ENCODE results near the gene PCDH8. TPM values are rescaled to one million over a fixed set of nuclear protein-coding genes. Genes with fewer than 3 reads are reported as not detected.

The PCDH8 gene
- total and polyA plus RNA-seq, 2 of the 13 experiments (the other 11 are each of a cell fraction or from before 2014, with no cell fraction given): not detected

- TF ChIP-seq XRCC5 (optimal IDR thresholded peaks at IDR 0.05; ENCODE audit: low read length) (peak; percentile 22), STAG1 (CRISPR knock-in tag; IDR thresholded peaks at IDR 0.05) (peak; percentile 83), NR2F6 (IDR thresholded peaks at IDR 0.05) (peak; percentile 86), NR2F6 (CRISPR knock-in tag; IDR thresholded peaks at IDR 0.05) (peak; percentile 93), FOSL2 (CRISPR knock-in tag; IDR thresholded peaks at IDR 0.05) (0 out of 2 replicates have a peak, but pooled peaks have one; percentile 32), CEBPB (IDR thresholded peaks at IDR 0.05; ENCODE audit: borderline replicate concordance, low read depth, low read length) (peak; percentile 52; the same call in 1 of the 2 replicates), HMGXB4 (CRISPR knock-in tag; IDR thresholded peaks at IDR 0.05; ENCODE audit: borderline replicate concordance in 1 of 2, low read depth in 1 of 2) (peak in 1 of 2 experiments; percentile 30; a peak in 1 of 4 replicates), ARID3A (IDR thresholded peaks at IDR 0.05; ENCODE audit: low read depth, low read length) (peak; percentile 15; the same call in 1 of the 2 replicates), ZSCAN22 (CRISPR knock-in tag; IDR thresholded peaks at IDR 0.05) (peak; percentile 93), REST (IDR thresholded peaks at IDR 0.05; ENCODE audit: borderline replicate concordance in 1 of 2, low read depth in 1 of 2, low read length in 2 of 2) (no peak), RARA (CRISPR knock-in tag; IDR thresholded peaks at IDR 0.05) (peak; percentile 51; the same call in 1 of the 2 replicates), ZNF550 (CRISPR knock-in tag; IDR thresholded peaks at IDR 0.05; ENCODE audit: borderline replicate concordance) (no peak), RAD21 (CRISPR knock-in tag; IDR thresholded peaks at IDR 0.05) (peak; percentile 69), RFX3 (CRISPR knock-in tag; IDR thresholded peaks at IDR 0.05) (no peak), ZNF788 (CRISPR knock-in tag; IDR thresholded peaks at IDR 0.05; ENCODE audit: borderline replicate concordance) (peak; percentile 24; the same call in 1 of the 2 replicates), ARID5B (CRISPR knock-in tag; IDR thresholded peaks at IDR 0.05) (peak; percentile 57)
Measured at GRCh38 chr13:52809310-52809769, 39.1 kb downstream of the PCDH8 start (continued).
